Nephron (organoid): ENCODE data around the gene ID3.
"Not testable (repeated sequence)": the region's sequence is repeated elsewhere in the genome, so short reads cannot be mapped to it uniquely, and the experiment has no call there.

Experiments used
- H3K27ac Mint-ChIP-seq, 3 experiments: 2 replicates each; pipeline ENCODE4 v1.8.0; 2020; ENCODE audit warnings: mixed read lengths in 3 of 3, mild to moderate bottlenecking in 2 of 3, moderate library complexity in 1 of 3
- H3K27me3 Mint-ChIP-seq: 2 replicates; pipeline ENCODE4 v1.8.0; 2021; ENCODE audit warnings: low read depth, mild to moderate bottlenecking, moderate library complexity, mixed read lengths
- H3K36me3 Mint-ChIP-seq: 2 replicates; pipeline ENCODE4 v1.8.0; 2020; ENCODE audit warnings: low read depth, mixed read lengths
- H3K4me1 Mint-ChIP-seq: 2 replicates; pipeline ENCODE4 v1.8.0; 2020; ENCODE audit warnings: mixed read lengths
- H3K4me3 Mint-ChIP-seq, 3 experiments: 2 replicates each; pipeline ENCODE4 v1.8.0; 2020; ENCODE audit warnings: mild to moderate bottlenecking in 3 of 3, mixed read lengths in 3 of 3, moderate library complexity in 2 of 3
- H3K9me3 Mint-ChIP-seq: 2 replicates; pipeline ENCODE4 v1.8.0; 2020; ENCODE audit warnings: mixed read lengths
- TF ChIP-seq, protein P1 (sequence below), 3 experiments: fragments of 200-600 bp; sonication (generic); IDR thresholded peaks; one replicate each; pipeline ENCODE4 v1.5.0; 2021; ENCODE audit warnings: antibody characterized with exemption in 3 of 3; ENCODE audit not compliant: unreplicated experiment in 3 of 3

ID3 gene

DNA sequence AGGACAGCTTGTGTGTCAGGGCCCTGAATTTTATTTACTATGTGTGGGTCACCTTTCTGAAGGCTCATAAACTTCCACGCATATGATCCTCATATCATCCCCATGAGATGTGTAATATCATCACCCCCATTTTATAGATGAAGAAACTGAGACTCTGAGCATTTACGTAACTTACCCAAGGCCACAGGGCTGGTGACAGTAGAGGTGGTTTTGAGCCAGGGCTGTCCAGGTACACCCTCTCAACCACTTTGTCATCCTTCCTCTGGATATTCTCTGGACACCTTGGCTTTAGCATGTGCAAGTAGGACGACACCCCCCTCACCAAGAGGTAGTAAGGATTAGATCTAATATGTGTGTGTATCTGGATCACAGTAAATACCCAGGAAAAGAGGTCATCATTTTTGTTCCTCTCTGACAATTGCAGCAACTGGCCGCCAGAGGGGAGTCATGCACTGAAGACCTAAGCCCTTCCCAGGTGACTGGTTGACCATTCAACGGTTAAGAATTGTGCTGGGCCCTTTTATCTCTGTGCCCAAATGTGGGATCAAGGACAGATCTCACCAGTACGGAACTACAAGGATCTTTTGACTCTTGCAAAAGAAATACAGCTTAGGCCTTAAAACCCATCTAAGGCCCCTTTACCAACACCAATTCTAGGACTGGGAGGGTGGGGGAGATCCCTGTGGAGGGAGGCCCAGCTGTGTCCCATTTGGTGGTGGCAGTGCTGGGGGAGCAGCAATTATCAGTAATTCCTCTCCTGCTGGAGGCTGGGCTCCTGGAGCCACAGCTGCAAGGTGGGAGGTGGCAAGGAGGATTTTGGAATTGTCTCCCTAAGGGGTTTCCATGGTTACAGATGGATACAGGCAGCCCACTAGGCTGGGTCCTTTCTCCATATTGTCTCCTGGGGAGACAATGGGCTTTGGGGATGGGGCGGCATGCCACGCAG, 14.6 kb downstream of the ID3 start:
- TF ChIP-seq, protein P1, sequence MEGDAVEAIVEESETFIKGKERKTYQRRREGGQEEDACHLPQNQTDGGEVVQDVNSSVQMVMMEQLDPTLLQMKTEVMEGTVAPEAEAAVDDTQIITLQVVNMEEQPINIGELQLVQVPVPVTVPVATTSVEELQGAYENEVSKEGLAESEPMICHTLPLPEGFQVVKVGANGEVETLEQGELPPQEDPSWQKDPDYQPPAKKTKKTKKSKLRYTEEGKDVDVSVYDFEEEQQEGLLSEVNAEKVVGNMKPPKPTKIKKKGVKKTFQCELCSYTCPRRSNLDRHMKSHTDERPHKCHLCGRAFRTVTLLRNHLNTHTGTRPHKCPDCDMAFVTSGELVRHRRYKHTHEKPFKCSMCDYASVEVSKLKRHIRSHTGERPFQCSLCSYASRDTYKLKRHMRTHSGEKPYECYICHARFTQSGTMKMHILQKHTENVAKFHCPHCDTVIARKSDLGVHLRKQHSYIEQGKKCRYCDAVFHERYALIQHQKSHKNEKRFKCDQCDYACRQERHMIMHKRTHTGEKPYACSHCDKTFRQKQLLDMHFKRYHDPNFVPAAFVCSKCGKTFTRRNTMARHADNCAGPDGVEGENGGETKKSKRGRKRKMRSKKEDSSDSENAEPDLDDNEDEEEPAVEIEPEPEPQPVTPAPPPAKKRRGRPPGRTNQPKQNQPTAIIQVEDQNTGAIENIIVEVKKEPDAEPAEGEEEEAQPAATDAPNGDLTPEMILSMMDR (IDR thresholded peaks at IDR 0.05; ENCODE audit: unreplicated experiment in 3 of 3), result peak; percentile 87 to 94 (median 88)
- H3K4me3 Mint-ChIP-seq, result no peak overlapping the region
- H3K4me1 Mint-ChIP-seq, result peaks cover 22% of the 10 kb centered on the region
- H3K9me3 Mint-ChIP-seq, result no peaks in the 10 kb centered on the region
- H3K27ac Mint-ChIP-seq, result peak overlapping the region; percentile 6 to 40 (median 9)
- H3K36me3 Mint-ChIP-seq, result no peaks in the 10 kb centered on the region
- H3K27me3 Mint-ChIP-seq, result peaks cover 7% of the 10 kb centered on the region

GRCh38 chr1:23543707-23544443, 15.4 kb downstream of the ID3 start:
- TF ChIP-seq, protein P1 (IDR thresholded peaks at IDR 0.05; ENCODE audit: unreplicated experiment in 3 of 3), result no peak
- H3K27me3 Mint-ChIP-seq, result peaks cover 9% of the 10 kb centered on the region
- H3K9me3 Mint-ChIP-seq, result no peaks in the 10 kb centered on the region
- H3K4me1 Mint-ChIP-seq, result peaks cover 19% of the 10 kb centered on the region
- H3K36me3 Mint-ChIP-seq, result no peaks in the 10 kb centered on the region
- H3K4me3 Mint-ChIP-seq, result no peak overlapping the region
- H3K27ac Mint-ChIP-seq, result no peak overlapping the region

DNA sequence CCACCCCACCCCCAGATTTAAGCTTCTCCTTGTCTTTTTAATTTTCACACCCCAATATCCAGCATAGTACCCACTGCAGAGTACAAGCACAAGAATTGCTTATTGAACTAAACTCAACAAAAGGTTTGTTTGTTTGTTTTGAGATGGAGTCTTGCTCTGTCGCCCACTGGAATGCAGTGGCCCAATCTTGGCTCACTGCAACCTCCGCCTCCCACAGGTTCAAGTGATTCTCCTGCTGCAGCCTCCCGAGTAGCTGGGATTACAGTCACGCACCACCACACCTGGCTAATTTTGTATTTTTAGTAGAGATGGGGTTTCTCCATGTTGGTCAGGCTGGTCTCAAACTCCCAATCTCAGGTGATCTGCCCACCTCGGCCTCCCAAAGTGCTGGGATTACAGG, 16.4 kb downstream of the ID3 start:
- not testable (repeated sequence) for H3K4me3 Mint-ChIP-seq, H3K27me3 Mint-ChIP-seq, H3K27ac Mint-ChIP-seq, H3K36me3 Mint-ChIP-seq, H3K9me3 Mint-ChIP-seq
- peaks cover 16% of the 10 kb centered on the region for H3K4me1 Mint-ChIP-seq

DNA sequence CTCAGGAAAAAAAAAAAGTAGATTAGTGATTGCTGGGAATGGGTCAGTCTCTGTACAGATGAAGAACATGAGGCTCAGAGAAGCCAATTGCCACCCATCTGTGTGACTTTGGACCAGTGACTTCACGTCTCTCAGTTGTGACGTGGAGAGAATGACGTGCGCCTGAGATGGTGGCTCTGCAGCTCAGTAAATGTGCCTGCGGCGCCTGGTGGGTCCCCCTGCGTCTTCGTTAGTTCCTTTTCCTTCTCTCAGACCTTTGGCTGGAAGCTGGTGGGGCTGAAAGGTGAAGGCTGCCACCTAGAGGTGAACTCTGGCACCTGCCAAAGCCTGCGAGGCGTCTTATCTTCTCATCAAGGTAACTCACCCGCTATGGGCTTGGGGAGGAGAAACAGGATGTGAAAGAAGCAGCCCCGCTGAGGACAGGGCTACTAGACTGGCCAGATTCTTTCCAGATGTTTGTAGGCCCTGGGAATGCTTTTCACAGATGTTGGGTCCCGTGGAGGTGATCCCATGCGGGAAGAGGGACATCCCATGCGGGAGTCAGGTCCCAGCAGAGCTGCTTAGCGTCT, 19.5 kb downstream of the ID3 start:
- H3K9me3 Mint-ChIP-seq, result no peaks in the 10 kb centered on the region
- H3K4me3 Mint-ChIP-seq, result peak overlapping the region; percentile 27 to 50 (median 49)
- TF ChIP-seq, protein P1 (IDR thresholded peaks at IDR 0.05; ENCODE audit: unreplicated experiment in 3 of 3), result peak; percentile 91 to 92 (median 91)
- H3K27ac Mint-ChIP-seq, result peak overlapping the region in 2 of 3 experiments; percentile 51 to 71
- no peaks in the 10 kb centered on the region for H3K36me3 Mint-ChIP-seq
- peaks cover 10% of the 10 kb centered on the region for H3K4me1 Mint-ChIP-seq
- H3K27me3 Mint-ChIP-seq, result peaks cover 9% of the 10 kb centered on the region

- Mint-ChIP-seq H3K4me3 (no peak overlapping the region), H3K9me3 (no peaks in the 10 kb centered on the region), H3K27me3 (peaks cover 14% of the 10 kb centered on the region), H3K4me1 (peaks cover 13% of the 10 kb centered on the region), H3K27ac (no peak overlapping the region), H3K36me3 (no peaks in the 10 kb centered on the region)
- TF ChIP-seq, protein P1 (IDR thresholded peaks at IDR 0.05; ENCODE audit: unreplicated experiment in 3 of 3), result no peak
These were observed 21.9 kb downstream of the ID3 start for GRCh38 chr1:23537296-23537973.
